A549 treated with RU486 at 1 μM for 4 hours (cell line): ENCODE measurements around the gene VPS33B. TPM values are rescaled to one million over a fixed set of nuclear protein-coding genes. Genes with fewer than 3 reads are reported as not detected.

Source experiments
- total RNA-seq: library from RNA; stranded (reverse); fragments of 200-300 nt; extraction: Qiagen RNA extraction; gene quantifications from 5 replicates; pipeline ENCODE4 v1.2.3, GENCODE V29; 2022; ENCODE audit warnings: low read depth

The VPS33B gene
- total RNA-seq, result 12.9 to 16.5 TPM (median 13.9 TPM) in 5 replicates

GRCh38 chr15:91022075-91022831, at the start of gene VPS33B:
VPS33B (minus strand) TSS chr15:91022594; CDS start chr15:91022249, 345 bp downstream.

GRCh38 chr15:90994417-90995311, 27.7 kb downstream of the VPS33B start, which contains the start of gene PRC1:
PRC1 (minus strand) TSS chr15:90994535; CDS start chr15:90994417, 118 bp downstream.

GRCh38 chr15:90954712-90955623, 67.4 kb downstream of the VPS33B start, which contains the start of gene RCCD1:
RCCD1 (plus strand) TSS chr15:90954884; CDS start chr15:90956735, 1,851 bp downstream.

Other genes starting within 250 kb of the VPS33B start
- gene FURIN, start 154.0 kb downstream of the VPS33B start, total RNA-seq, result 41.1 to 61.8 TPM (median 50.3 TPM) in 5 replicates
- 0.56 to 0.88 TPM (median 0.64 TPM) in 5 replicates for gene FES, start 138.1 kb downstream of the VPS33B start, total RNA-seq
- 21.0 to 29.3 TPM (median 25.3 TPM) in 5 replicates for gene MAN2A2, start 119.3 kb downstream of the VPS33B start, total RNA-seq
- 26.7 to 34.4 TPM (median 32.2 TPM) in 5 replicates for gene HDDC3, start 90.0 kb downstream of the VPS33B start, total RNA-seq
- 55.3 to 57.5 TPM (median 56.8 TPM) in 5 replicates for gene UNC45A, start 87.3 kb downstream of the VPS33B start, total RNA-seq
- gene RCCD1, start 67.7 kb downstream of the VPS33B start, total RNA-seq, result 21.2 to 43.5 TPM (median 33.8 TPM) in 5 replicates
- gene PRC1, start 28.1 kb downstream of the VPS33B start, total RNA-seq, result 180 to 253 TPM (median 211 TPM) in 5 replicates
- 0.02 to 0.10 TPM (median 0.04 TPM) in 3 of 5 replicates, not detected in the others for gene SV2B, start 77.7 kb upstream of the VPS33B start, total RNA-seq